Activated CD8-positive, alpha-beta T cell treated with anti-CD3 and anti-CD28 coated beads for 36 hours (primary cell): ENCODE data around the gene TPM4. TPM values are rescaled to one million over a fixed set of nuclear protein-coding genes. Genes with fewer than 3 reads are reported as not detected.

Source experiments
- ATAC-seq: fragments of 200-7000 bp; cut with Tn5 transposase; one replicate; pipeline ENCODE4 v1.10.0; 2021; ENCODE audit warnings: mild to moderate bottlenecking, moderate library complexity
- CTCF ChIA-PET: fragments of 350-600 bp; sonication (Branson Sonifier 250); formaldehyde crosslinking; loops from one replicate; lab custom pipeline; 2021; ENCODE audit warnings: antibody characterized with exemption; lab: Charles Lee
- POLR2A ChIA-PET: fragments of 350-600 bp; sonication (Branson Sonifier 250); formaldehyde crosslinking; loops from one replicate; lab custom pipeline; 2021; ENCODE audit warnings: antibody characterized with exemption; lab: Charles Lee
- DNase-seq: peaks from one replicate; pipeline ENCODE4 v3.0.0-alpha.2; 2020
- H3K27ac Mint-ChIP-seq: one replicate; pipeline ENCODE4 v1.8.0; 2021; ENCODE audit warnings: mild to moderate bottlenecking, mixed read lengths
- H3K27me3 Mint-ChIP-seq: one replicate; pipeline ENCODE4 v1.8.0; 2021; ENCODE audit warnings: mixed read lengths
- H3K36me3 Mint-ChIP-seq: one replicate; pipeline ENCODE4 v1.8.0; 2021; ENCODE audit warnings: low read depth, mixed read lengths
- H3K4me1 Mint-ChIP-seq: one replicate; pipeline ENCODE4 v1.8.0; 2021; ENCODE audit warnings: low read depth, mixed read lengths
- H3K4me3 Mint-ChIP-seq: one replicate; pipeline ENCODE4 v1.8.0; 2021; ENCODE audit warnings: mild to moderate bottlenecking, moderate library complexity, mixed read lengths
- H3K9me3 Mint-ChIP-seq: one replicate; pipeline ENCODE4 v1.8.0; 2021; ENCODE audit warnings: mixed read lengths
- CTCF ChIP-seq: fragments of 200-600 bp; IDR thresholded peaks from one replicate; pipeline ENCODE4 v1.8.0; 2022; ENCODE audit warnings: antibody characterized with exemption, mild to moderate bottlenecking
- intact Hi-C: fragments of 100-400 bp; cut with micrococcal nuclease; formaldehyde crosslinking; loops from one replicate; pipeline ENCODE4 v1.10.0; 2022
- total RNA-seq, 2 experiments: library from RNA; stranded (reverse); gene quantifications; one replicate each; pipeline ENCODE4 v1.2.3, GENCODE V29; 2021

Gene TPM4
- total RNA-seq, 2 experiments from 2014 or later: 230 to 232 TPM

DNA sequence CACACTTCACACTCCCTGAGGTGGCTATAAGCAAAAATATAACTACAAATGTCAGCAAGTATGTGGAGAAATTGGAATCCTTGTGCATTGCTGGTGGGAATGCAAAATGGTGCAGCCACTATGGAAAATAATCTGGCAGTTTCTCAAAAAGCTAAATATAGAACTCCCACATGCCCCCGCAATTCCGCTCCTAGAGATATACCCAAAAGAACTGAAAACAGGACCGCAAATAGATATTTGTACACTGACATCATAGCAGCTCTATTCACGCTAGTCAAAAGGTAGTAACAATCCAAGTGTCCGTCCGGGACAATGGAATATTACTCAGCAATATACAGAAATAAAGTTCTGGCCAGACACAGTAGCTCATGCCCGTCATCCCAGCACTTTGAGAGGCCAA, 31.5 kb upstream of the TPM4 start:
- Mint-ChIP-seq H3K4me3 (no peak overlapping the region), H3K27ac (no peak overlapping the region), H3K36me3 (no peaks in the 10 kb centered on the region), H3K4me1 (peaks cover 9% of the 10 kb centered on the region), H3K9me3 (no peaks in the 10 kb centered on the region), H3K27me3 (no peaks in the 10 kb centered on the region)
- CTCF ChIA-PET: interaction anchor here (0.6 kb wide), 1 partner anchor 17 kb away, joined by 3 read pairs; no protein-coding TSS in a partner anchor
- no peak for TF ChIP-seq CTCF
- ATAC-seq: no peak
- POLR2A ChIA-PET: no interaction called here
- no peak for DNase-seq
- intact Hi-C loops: no loop called here

GRCh38 chr19:16045171-16045570, 31.1 kb upstream of the TPM4 start:
- H3K27me3 Mint-ChIP-seq: no peaks in the 10 kb centered on the region
- intact Hi-C loops: no loop called here
- H3K4me1 Mint-ChIP-seq: peaks cover 9% of the 10 kb centered on the region
- ChIA-PET CTCF (interaction anchor here (0.6 to 1.2 kb wide), 2 partner anchors 16 to 415 kb away, joined by 3 read pairs; no protein-coding TSS in a partner anchor), POLR2A (no interaction called here)
- ATAC-seq: no peak
- no peak for DNase-seq
- no peak for TF ChIP-seq CTCF
- H3K9me3 Mint-ChIP-seq: no peaks in the 10 kb centered on the region
- no peaks in the 10 kb centered on the region for H3K36me3 Mint-ChIP-seq
- no peak overlapping the region for H3K4me3 Mint-ChIP-seq
- H3K27ac Mint-ChIP-seq: no peak overlapping the region

GRCh38 chr19:16045893-16046292, 30.4 kb upstream of the TPM4 start:
- no peak overlapping the region for H3K27ac Mint-ChIP-seq
- DNase-seq (no peak), ATAC-seq (no peak)
- intact Hi-C loops: no loop called here
- H3K4me3 Mint-ChIP-seq: no peak overlapping the region
- ChIA-PET POLR2A (no interaction called here), CTCF (interaction anchor here (1.2 kb wide), 1 partner anchor 416 kb away, joined by 3 read pairs; no protein-coding TSS in a partner anchor)
- H3K36me3 Mint-ChIP-seq: no peaks in the 10 kb centered on the region
- TF ChIP-seq CTCF: no peak
- no peaks in the 10 kb centered on the region for H3K9me3 Mint-ChIP-seq
- H3K27me3 Mint-ChIP-seq: no peaks in the 10 kb centered on the region
- peaks cover 9% of the 10 kb centered on the region for H3K4me1 Mint-ChIP-seq

DNA sequence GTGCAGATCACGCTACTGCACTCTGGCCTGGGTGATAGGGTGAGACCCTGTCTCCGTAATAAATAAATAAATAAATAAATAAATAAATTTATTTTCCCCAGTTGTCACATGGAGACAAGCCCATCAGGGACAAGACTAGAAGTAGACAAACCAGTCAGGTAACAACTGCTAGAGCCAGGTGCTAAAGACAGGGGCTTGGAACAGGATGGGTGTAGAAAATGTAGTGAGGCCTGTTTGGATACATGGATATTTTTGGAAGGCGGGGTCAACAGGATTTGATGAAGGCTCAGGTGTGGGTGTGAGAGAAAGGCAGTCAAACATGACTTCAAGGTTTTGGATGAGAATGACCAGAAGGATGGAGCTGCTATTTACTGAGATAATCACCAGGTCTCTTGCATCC, 27.7 kb upstream of the TPM4 start:
- CTCF ChIA-PET: interaction anchor here (1.3 kb wide), 1 partner anchor 137 kb away, joined by 6 read pairs; no protein-coding TSS in a partner anchor
- intact Hi-C loops: no loop called here
- H3K27ac Mint-ChIP-seq: no peak overlapping the region

More for the DNA sequence above, 27.7 kb upstream of the TPM4 start:
- TF ChIP-seq CTCF: no peak
- POLR2A ChIA-PET: no interaction called here
- peaks cover 6% of the 10 kb centered on the region for H3K4me1 Mint-ChIP-seq
- H3K27me3 Mint-ChIP-seq: no peaks in the 10 kb centered on the region
- DNase-seq (no peak), ATAC-seq (no peak)
- no peaks in the 10 kb centered on the region for H3K36me3 Mint-ChIP-seq
- no peaks in the 10 kb centered on the region for H3K9me3 Mint-ChIP-seq
- H3K4me3 Mint-ChIP-seq: no peak overlapping the region
